Activated T-cell treated with anti-CD3 and anti-CD28 coated beads, Interleukin-2, amount 50 U/mL, for 4 hours (primary cell): ENCODE results near the gene MRTO4. TPM values are rescaled to one million over a fixed set of nuclear protein-coding genes. Genes with fewer than 3 reads are reported as not detected.

Experiments
- ATAC-seq, 2 donors: fragments of 200-7000 bp; cut with Tn5 transposase; one replicate each; pipeline ENCODE4 v1.10.0; 2021
- DNase-seq: peaks from one replicate; pipeline ENCODE4 v3.0.0-alpha.2; 2020
- H3K27me3 Mint-ChIP-seq: one replicate; pipeline ENCODE4 v1.8.0; 2021; ENCODE audit warnings: low read depth, mixed read lengths
- H3K36me3 Mint-ChIP-seq: one replicate; pipeline ENCODE4 v1.8.0; 2022; ENCODE audit warnings: mixed read lengths; ENCODE audit not compliant: insufficient read depth
- H3K4me1 Mint-ChIP-seq: one replicate; pipeline ENCODE4 v1.8.0; 2021; ENCODE audit warnings: low read depth, mixed read lengths
- H3K4me3 Mint-ChIP-seq: one replicate; pipeline ENCODE4 v1.8.0; 2021; ENCODE audit warnings: mild to moderate bottlenecking, moderate library complexity, mixed read lengths
- H3K9me3 Mint-ChIP-seq: one replicate; pipeline ENCODE4 v1.8.0; 2021; ENCODE audit warnings: mixed read lengths
- total RNA-seq, 3 donors: library from RNA; stranded (reverse); gene quantifications; one replicate each; pipeline ENCODE4 v1.2.1, GENCODE V29; 2021

Gene MRTO4
- total RNA-seq: 100 to 1,000 TPM; 199 to 231 (median 207) TPM

- Mint-ChIP-seq H3K4me3 (peak within 1 kb of the TSS; percentile 99), H3K9me3 (no peaks in the 10 kb centered on the region), H3K4me1 (peaks cover 23% of the 10 kb centered on the region), H3K36me3 (peaks cover 15% of the 10 kb centered on the region), H3K27me3 (no peaks in the 10 kb centered on the region)
- peak; percentile 82 for DNase-seq
- peak; percentile 91 to 93 for ATAC-seq
Measured at GRCh38 chr1:19251305-19252196, at the start of gene MRTO4, which contains the start of gene EMC1. TSS of gene MRTO4 (plus strand) at chr1:19251805. CDS start at chr1:19251836, 31 bp downstream. TSS of gene EMC1 (minus strand) at chr1:19251524. CDS start at chr1:19251509, 15 bp downstream.

- H3K4me1 Mint-ChIP-seq: peaks cover 49% of the 10 kb centered on the region
- peak in 1 of 2 donors; percentile 13 for ATAC-seq
- no peaks in the 10 kb centered on the region for H3K27me3 Mint-ChIP-seq
- no peak overlapping the region for H3K4me3 Mint-ChIP-seq
- peaks cover 22% of the 10 kb centered on the region for H3K36me3 Mint-ChIP-seq
- no peaks in the 10 kb centered on the region for H3K9me3 Mint-ChIP-seq
- no peak for DNase-seq
Measured at GRCh38 chr1:19202396-19202795, 49.2 kb upstream of the MRTO4 start.

- Mint-ChIP-seq H3K36me3 (peaks cover 15% of the 10 kb centered on the region), H3K27me3 (no peaks in the 10 kb centered on the region), H3K4me1 (peaks cover 58% of the 10 kb centered on the region), H3K4me3 (no peak overlapping the region), H3K9me3 (no peaks in the 10 kb centered on the region)
- no peak for DNase-seq
- ATAC-seq: peak; percentile 49 to 64
Measured at GRCh38 chr1:19203440-19203839, 48.2 kb upstream of the MRTO4 start.

GRCh38 chr1:19204446-19205266, 46.9 kb upstream of the MRTO4 start:
- Mint-ChIP-seq H3K9me3 (no peaks in the 10 kb centered on the region), H3K4me1 (peaks cover 69% of the 10 kb centered on the region), H3K36me3 (peaks cover 10% of the 10 kb centered on the region), H3K27me3 (no peaks in the 10 kb centered on the region), H3K4me3 (no peak overlapping the region)
- DNase-seq (no peak), ATAC-seq (no peak)

GRCh38 chr1:19205403-19205802, 46.2 kb upstream of the MRTO4 start:
- ATAC-seq: no peak

GRCh38 chr1:19205845-19206244, 45.8 kb upstream of the MRTO4 start:
- H3K4me1 Mint-ChIP-seq: peaks cover 74% of the 10 kb centered on the region
- no peak for ATAC-seq

More at GRCh38 chr1:19205403-19205802, 46.2 kb upstream of the MRTO4 start:
- H3K36me3 Mint-ChIP-seq: peaks cover 9% of the 10 kb centered on the region
- no peaks in the 10 kb centered on the region for H3K9me3 Mint-ChIP-seq
- no peak for DNase-seq
- H3K4me1 Mint-ChIP-seq: peaks cover 71% of the 10 kb centered on the region
- no peak overlapping the region for H3K4me3 Mint-ChIP-seq
- no peaks in the 10 kb centered on the region for H3K27me3 Mint-ChIP-seq

GRCh38 chr1:19206947-19207346, 44.7 kb upstream of the MRTO4 start:
- H3K4me1 Mint-ChIP-seq: peaks cover 80% of the 10 kb centered on the region
- H3K4me3 Mint-ChIP-seq: peak overlapping the region; percentile 52
- ATAC-seq (no peak), DNase-seq (no peak)
- peaks cover 13% of the 10 kb centered on the region for H3K36me3 Mint-ChIP-seq
- H3K9me3 Mint-ChIP-seq: no peaks in the 10 kb centered on the region
- no peaks in the 10 kb centered on the region for H3K27me3 Mint-ChIP-seq

More at GRCh38 chr1:19205845-19206244, 45.8 kb upstream of the MRTO4 start:
- no peak for DNase-seq
- H3K36me3 Mint-ChIP-seq: peaks cover 12% of the 10 kb centered on the region
- no peaks in the 10 kb centered on the region for H3K9me3 Mint-ChIP-seq
- H3K4me3 Mint-ChIP-seq: no peak overlapping the region
- H3K27me3 Mint-ChIP-seq: no peaks in the 10 kb centered on the region

GRCh38 chr1:19208710-19209438, 42.7 kb upstream of the MRTO4 start:
- Mint-ChIP-seq H3K9me3 (no peaks in the 10 kb centered on the region), H3K4me3 (peak overlapping the region; percentile 97), H3K4me1 (peaks cover 83% of the 10 kb centered on the region), H3K36me3 (peaks cover 19% of the 10 kb centered on the region), H3K27me3 (no peaks in the 10 kb centered on the region)
- ATAC-seq (no peak), DNase-seq (no peak)

- Mint-ChIP-seq H3K9me3 (no peaks in the 10 kb centered on the region), H3K4me1 (peaks cover 84% of the 10 kb centered on the region), H3K4me3 (peak overlapping the region; percentile 97), H3K36me3 (peaks cover 19% of the 10 kb centered on the region), H3K27me3 (no peaks in the 10 kb centered on the region)
- DNase-seq: peak; percentile 23
- ATAC-seq: peak; percentile 58 to 63
Measured at GRCh38 chr1:19209439-19209989, 42.1 kb upstream of the MRTO4 start.

- ATAC-seq (peak; percentile 89 to 91), DNase-seq (peak; percentile 97)
- no peaks in the 10 kb centered on the region for H3K27me3 Mint-ChIP-seq
- H3K4me3 Mint-ChIP-seq: peak within 1 kb of the TSS; percentile 97
- H3K4me1 Mint-ChIP-seq: peaks cover 79% of the 10 kb centered on the region
- H3K9me3 Mint-ChIP-seq: no peaks in the 10 kb centered on the region
- H3K36me3 Mint-ChIP-seq: peaks cover 19% of the 10 kb centered on the region
Measured at GRCh38 chr1:19209990-19210771, 41.4 kb upstream of the MRTO4 start, which contains the start of gene UBR4. TSS of gene UBR4 (minus strand) at chr1:19210266. CDS start at chr1:19210248, 18 bp downstream.

GRCh38 chr1:19210772-19211549, 40.6 kb upstream of the MRTO4 start:
- no peak for ATAC-seq
- Mint-ChIP-seq H3K27me3 (no peaks in the 10 kb centered on the region), H3K36me3 (peaks cover 21% of the 10 kb centered on the region), H3K4me1 (peaks cover 73% of the 10 kb centered on the region), H3K9me3 (no peaks in the 10 kb centered on the region), H3K4me3 (peak overlapping the region; percentile 97)
- no peak for DNase-seq

GRCh38 chr1:19212167-19212566, 39.4 kb upstream of the MRTO4 start:
- Mint-ChIP-seq H3K9me3 (no peaks in the 10 kb centered on the region), H3K4me1 (peaks cover 63% of the 10 kb centered on the region), H3K4me3 (peak overlapping the region; percentile 55), H3K36me3 (peaks cover 19% of the 10 kb centered on the region), H3K27me3 (no peaks in the 10 kb centered on the region)
- DNase-seq (no peak), ATAC-seq (no peak)
